ENCODE results near the gene HTR6.

The HTR6 gene

GRCh38 chr1:19670787-19671186 lies 6.1 kb downstream of the HTR6 start:
- peaks cover 10% of the 10 kb centered on the region for H3K27me3 ChIP-seq (ENCODE audit: control insufficient read depth, insufficient read depth, low read length)
- no peak overlapping the region for H3K4me3 ChIP-seq (ENCODE audit: low read length)
- no peak overlapping the region for H3K9ac ChIP-seq (ENCODE audit: low read length)
- no peaks in the 10 kb centered on the region for H3K4me1 ChIP-seq (ENCODE audit: control insufficient read depth, insufficient read depth, low read length)
- H3K36me3 ChIP-seq (ENCODE audit: control insufficient read depth, insufficient read depth, low read length) = no peaks in the 10 kb centered on the region
- H3K27ac ChIP-seq (ENCODE audit: low read depth, low read length) = no peak overlapping the region

GRCh38 chr1:19672237-19672636 lies 7.6 kb downstream of the HTR6 start:
- Histone ChIP-seq H3K4me1 (ENCODE audit: control insufficient read depth, insufficient read depth, low read length) (no peaks in the 10 kb centered on the region), H3K27me3 (ENCODE audit: control insufficient read depth, insufficient read depth, low read length) (no peaks in the 10 kb centered on the region), H3K36me3 (ENCODE audit: control insufficient read depth, insufficient read depth, low read length) (no peaks in the 10 kb centered on the region), H3K4me3 (ENCODE audit: low read length) (no peak overlapping the region), H3K27ac (ENCODE audit: low read depth, low read length) (no peak overlapping the region), H3K9ac (ENCODE audit: low read length) (no peak overlapping the region)

DNA sequence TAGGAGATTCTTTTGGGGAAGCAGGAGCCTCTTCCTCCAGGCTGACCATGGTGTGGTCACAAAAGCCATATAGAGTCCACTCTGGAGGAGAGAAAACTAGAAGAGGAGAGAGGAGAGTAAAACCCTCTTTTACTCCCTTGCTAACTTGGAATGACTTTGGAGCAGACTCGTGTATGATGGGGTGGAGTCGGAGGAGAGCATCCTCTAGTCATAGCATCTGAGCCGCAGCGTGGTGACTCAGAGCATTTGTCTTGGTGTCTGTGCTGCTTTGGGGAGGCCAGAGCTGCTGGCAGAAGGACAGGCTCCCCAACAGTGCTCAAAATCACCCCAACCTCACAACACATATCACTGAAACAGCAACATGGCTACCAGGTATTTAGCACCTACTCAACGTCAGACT lies 11.1 kb downstream of the HTR6 start:
- Histone ChIP-seq H3K4me1 (ENCODE audit: control insufficient read depth, insufficient read depth, low read length) (no peaks in the 10 kb centered on the region), H3K36me3 (ENCODE audit: control insufficient read depth, insufficient read depth, low read length) (no peaks in the 10 kb centered on the region), H3K27me3 (ENCODE audit: control insufficient read depth, insufficient read depth, low read length) (no peaks in the 10 kb centered on the region), H3K9ac (ENCODE audit: low read length) (no peak overlapping the region), H3K27ac (ENCODE audit: low read depth, low read length) (no peak overlapping the region), H3K4me3 (ENCODE audit: low read length) (no peak overlapping the region)

GRCh38 chr1:19676438-19676922 lies 11.8 kb downstream of the HTR6 start:
- H3K36me3 ChIP-seq (ENCODE audit: control insufficient read depth, insufficient read depth, low read length) = no peaks in the 10 kb centered on the region
- H3K27me3 ChIP-seq (ENCODE audit: control insufficient read depth, insufficient read depth, low read length) = no peaks in the 10 kb centered on the region
- no peaks in the 10 kb centered on the region for H3K4me1 ChIP-seq (ENCODE audit: control insufficient read depth, insufficient read depth, low read length)
- H3K27ac ChIP-seq (ENCODE audit: low read depth, low read length) = no peak overlapping the region
- no peak overlapping the region for H3K4me3 ChIP-seq (ENCODE audit: low read length)
- H3K9ac ChIP-seq (ENCODE audit: low read length) = no peak overlapping the region

DNA sequence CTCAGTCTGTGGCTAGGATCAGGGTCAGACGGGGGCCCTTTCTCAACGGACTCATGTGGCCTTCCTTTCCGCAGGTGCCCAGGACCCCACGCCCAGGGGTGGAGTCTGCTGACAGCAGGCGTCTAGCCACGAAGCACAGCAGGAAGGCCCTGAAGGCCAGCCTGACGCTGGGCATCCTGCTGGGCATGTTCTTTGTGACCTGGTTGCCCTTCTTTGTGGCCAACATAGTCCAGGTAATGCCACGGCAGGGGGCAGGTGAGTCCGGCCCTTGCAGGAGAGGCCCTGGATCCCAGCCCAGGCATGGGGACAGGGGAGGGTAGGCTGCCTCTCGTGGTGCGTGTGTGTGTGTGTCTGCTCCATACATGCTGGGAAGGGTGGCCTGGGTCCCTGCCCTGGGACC lies 13.8 kb downstream of the HTR6 start:
- no peak overlapping the region for H3K27ac ChIP-seq (ENCODE audit: low read depth, low read length)
- no peak overlapping the region for H3K9ac ChIP-seq (ENCODE audit: low read length)
- no peak overlapping the region for H3K4me3 ChIP-seq (ENCODE audit: low read length)
- no peaks in the 10 kb centered on the region for H3K4me1 ChIP-seq (ENCODE audit: control insufficient read depth, insufficient read depth, low read length)
- H3K27me3 ChIP-seq (ENCODE audit: control insufficient read depth, insufficient read depth, low read length) = no peaks in the 10 kb centered on the region
- H3K36me3 ChIP-seq (ENCODE audit: control insufficient read depth, insufficient read depth, low read length) = peaks cover 4% of the 10 kb centered on the region

DNA sequence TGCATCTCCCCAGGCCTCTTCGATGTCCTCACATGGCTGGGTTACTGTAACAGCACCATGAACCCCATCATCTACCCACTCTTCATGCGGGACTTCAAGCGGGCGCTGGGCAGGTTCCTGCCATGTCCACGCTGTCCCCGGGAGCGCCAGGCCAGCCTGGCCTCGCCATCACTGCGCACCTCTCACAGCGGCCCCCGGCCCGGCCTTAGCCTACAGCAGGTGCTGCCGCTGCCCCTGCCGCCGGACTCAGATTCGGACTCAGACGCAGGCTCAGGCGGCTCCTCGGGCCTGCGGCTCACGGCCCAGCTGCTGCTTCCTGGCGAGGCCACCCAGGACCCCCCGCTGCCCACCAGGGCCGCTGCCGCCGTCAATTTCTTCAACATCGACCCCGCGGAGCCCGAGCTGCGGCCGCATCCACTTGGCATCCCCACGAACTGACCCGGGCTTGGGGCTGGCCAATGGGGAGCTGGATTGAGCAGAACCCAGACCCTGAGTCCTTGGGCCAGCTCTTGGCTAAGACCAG lies 14.3 kb downstream of the HTR6 start:
- H3K27ac ChIP-seq (ENCODE audit: low read depth, low read length) = no peak overlapping the region

DNA sequence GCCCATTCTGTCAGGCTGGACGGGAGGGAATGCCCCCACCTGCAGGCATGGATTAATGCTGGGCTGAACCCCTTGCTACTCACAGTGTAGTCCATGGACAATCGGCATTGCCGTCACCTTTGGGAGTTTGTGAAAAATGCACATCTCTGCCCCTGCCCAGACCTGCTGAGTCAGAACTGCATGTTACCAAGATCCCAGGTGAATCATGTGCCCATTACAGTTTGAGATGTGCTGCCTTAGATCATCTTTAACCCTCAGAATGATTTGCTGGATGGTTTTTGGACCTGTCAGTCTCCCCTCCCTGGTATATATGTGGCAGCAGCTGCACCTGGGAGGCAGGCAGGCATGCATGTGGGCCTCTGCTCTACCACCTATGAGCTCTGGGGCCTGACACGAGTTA lies 15.0 kb downstream of the HTR6 start:
- no peaks in the 10 kb centered on the region for H3K4me1 ChIP-seq (ENCODE audit: control insufficient read depth, insufficient read depth, low read length)
- no peak overlapping the region for H3K27ac ChIP-seq (ENCODE audit: low read depth, low read length)
- H3K4me3 ChIP-seq (ENCODE audit: low read length) = no peak overlapping the region
- H3K36me3 ChIP-seq (ENCODE audit: control insufficient read depth, insufficient read depth, low read length) = peaks cover 7% of the 10 kb centered on the region
- H3K9ac ChIP-seq (ENCODE audit: low read length) = no peak overlapping the region
- H3K27me3 ChIP-seq (ENCODE audit: control insufficient read depth, insufficient read depth, low read length) = no peaks in the 10 kb centered on the region

More for the DNA sequence above, 14.3 kb downstream of the HTR6 start:
- Histone ChIP-seq H3K36me3 (ENCODE audit: control insufficient read depth, insufficient read depth, low read length) (peaks cover 4% of the 10 kb centered on the region), H3K4me1 (ENCODE audit: control insufficient read depth, insufficient read depth, low read length) (no peaks in the 10 kb centered on the region), H3K4me3 (ENCODE audit: low read length) (no peak overlapping the region), H3K27me3 (ENCODE audit: control insufficient read depth, insufficient read depth, low read length) (no peaks in the 10 kb centered on the region), H3K9ac (ENCODE audit: low read length) (no peak overlapping the region)

- Histone ChIP-seq H3K27me3 (ENCODE audit: control insufficient read depth, insufficient read depth, low read length) (no peaks in the 10 kb centered on the region), H3K36me3 (ENCODE audit: control insufficient read depth, insufficient read depth, low read length) (peaks cover 9% of the 10 kb centered on the region), H3K4me3 (ENCODE audit: low read length) (no peak overlapping the region), H3K9ac (ENCODE audit: low read length) (no peak overlapping the region), H3K27ac (ENCODE audit: low read depth, low read length) (no peak overlapping the region), H3K4me1 (ENCODE audit: control insufficient read depth, insufficient read depth, low read length) (no peaks in the 10 kb centered on the region)
Observed at GRCh38 chr1:19680644-19681043, 16.0 kb downstream of the HTR6 start.

- H3K9ac ChIP-seq (ENCODE audit: low read length) = no peak overlapping the region
- H3K36me3 ChIP-seq (ENCODE audit: control insufficient read depth, insufficient read depth, low read length) = peaks cover 10% of the 10 kb centered on the region
- H3K27ac ChIP-seq (ENCODE audit: low read depth, low read length) = no peak overlapping the region
Observed at GRCh38 chr1:19682257-19682656, 17.6 kb downstream of the HTR6 start.

DNA sequence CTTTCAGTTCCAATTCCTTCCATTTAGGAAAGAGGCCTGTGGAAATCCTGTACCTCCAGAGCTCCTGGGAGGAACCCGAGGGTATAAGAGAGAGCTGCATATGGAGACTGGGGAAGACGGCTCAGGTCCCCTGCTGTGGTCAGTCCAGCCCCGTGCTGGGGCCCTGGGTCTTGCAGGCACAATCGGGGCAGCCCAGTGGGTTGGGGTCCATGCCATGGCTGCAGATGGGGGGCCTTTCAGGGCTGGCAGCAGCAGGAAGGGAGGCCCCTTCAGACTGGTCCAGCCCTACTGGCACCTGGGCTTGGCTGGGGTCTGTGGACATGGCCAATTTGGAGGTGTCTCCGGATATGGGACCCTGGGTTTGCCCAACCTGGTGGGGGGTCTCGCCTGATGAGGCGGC lies 18.2 kb downstream of the HTR6 start:
- H3K4me1 ChIP-seq (ENCODE audit: control insufficient read depth, insufficient read depth, low read length) = no peaks in the 10 kb centered on the region
- H3K9ac ChIP-seq (ENCODE audit: low read length) = no peak overlapping the region
- no peak overlapping the region for H3K4me3 ChIP-seq (ENCODE audit: low read length)
- peaks cover 16% of the 10 kb centered on the region for H3K36me3 ChIP-seq (ENCODE audit: control insufficient read depth, insufficient read depth, low read length)
- no peaks in the 10 kb centered on the region for H3K27me3 ChIP-seq (ENCODE audit: control insufficient read depth, insufficient read depth, low read length)
- H3K27ac ChIP-seq (ENCODE audit: low read depth, low read length) = no peak overlapping the region

More at GRCh38 chr1:19682257-19682656, 17.6 kb downstream of the HTR6 start:
- H3K4me1 ChIP-seq (ENCODE audit: control insufficient read depth, insufficient read depth, low read length) = no peaks in the 10 kb centered on the region
- H3K27me3 ChIP-seq (ENCODE audit: control insufficient read depth, insufficient read depth, low read length) = no peaks in the 10 kb centered on the region
- H3K4me3 ChIP-seq (ENCODE audit: low read length) = no peak overlapping the region

DNA sequence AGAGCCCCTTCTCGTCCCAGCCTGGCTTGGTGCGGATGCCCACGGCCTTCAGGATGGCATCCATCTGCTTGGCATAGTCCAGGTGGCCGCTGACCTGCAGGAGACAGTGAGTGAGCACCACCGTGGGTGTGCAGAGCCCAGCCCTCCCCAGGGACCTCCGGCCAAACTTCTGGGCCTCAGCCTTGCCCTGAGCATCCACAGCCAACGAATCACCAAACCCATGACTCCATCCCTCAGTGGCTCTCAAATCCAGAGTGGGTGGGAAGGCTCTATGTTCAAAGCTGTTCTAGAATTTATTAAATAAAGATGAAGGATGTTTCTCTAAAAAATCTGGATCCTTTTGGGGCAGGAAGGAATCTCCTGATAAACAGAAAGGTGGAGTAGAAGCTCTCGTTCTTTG lies 18.7 kb downstream of the HTR6 start:
- H3K9ac ChIP-seq (ENCODE audit: low read length) = no peak overlapping the region
- H3K4me1 ChIP-seq (ENCODE audit: control insufficient read depth, insufficient read depth, low read length) = no peaks in the 10 kb centered on the region
- H3K27me3 ChIP-seq (ENCODE audit: control insufficient read depth, insufficient read depth, low read length) = no peaks in the 10 kb centered on the region
- H3K27ac ChIP-seq (ENCODE audit: low read depth, low read length) = no peak overlapping the region
- peaks cover 17% of the 10 kb centered on the region for H3K36me3 ChIP-seq (ENCODE audit: control insufficient read depth, insufficient read depth, low read length)
- no peak overlapping the region for H3K4me3 ChIP-seq (ENCODE audit: low read length)

- H3K4me1 ChIP-seq (ENCODE audit: control insufficient read depth, insufficient read depth, low read length) = no peaks in the 10 kb centered on the region
- no peak overlapping the region for H3K9ac ChIP-seq (ENCODE audit: low read length)
- no peaks in the 10 kb centered on the region for H3K27me3 ChIP-seq (ENCODE audit: control insufficient read depth, insufficient read depth, low read length)
- no peak overlapping the region for H3K27ac ChIP-seq (ENCODE audit: low read depth, low read length)
- H3K4me3 ChIP-seq (ENCODE audit: low read length) = no peak overlapping the region
- H3K36me3 ChIP-seq (ENCODE audit: control insufficient read depth, insufficient read depth, low read length) = peaks cover 17% of the 10 kb centered on the region
Observed at GRCh38 chr1:19684677-19685076, 20.0 kb downstream of the HTR6 start.

DNA sequence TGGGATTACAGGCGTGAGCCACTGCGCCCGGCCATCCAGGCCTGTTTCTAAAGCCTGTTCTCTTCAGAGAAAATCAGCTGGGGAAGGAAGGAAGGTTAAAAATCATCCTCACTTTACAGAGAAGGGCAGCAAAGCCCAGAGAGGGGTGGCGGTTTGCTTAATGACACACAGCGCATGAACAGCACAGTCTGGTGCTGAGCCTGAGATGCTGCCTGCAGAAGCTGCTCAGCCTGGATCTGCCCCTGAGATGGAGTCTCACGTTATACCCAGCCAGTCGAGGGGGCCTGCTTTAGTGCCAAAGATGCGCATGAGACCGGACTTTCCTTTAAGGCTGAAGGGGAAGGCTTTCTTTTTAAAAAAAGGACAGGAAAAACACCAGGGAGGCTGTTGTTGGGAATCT lies 21.3 kb downstream of the HTR6 start:
- Histone ChIP-seq H3K4me1 (ENCODE audit: control insufficient read depth, insufficient read depth, low read length) (no peaks in the 10 kb centered on the region), H3K27me3 (ENCODE audit: control insufficient read depth, insufficient read depth, low read length) (no peaks in the 10 kb centered on the region), H3K9ac (ENCODE audit: low read length) (no peak overlapping the region), H3K36me3 (ENCODE audit: control insufficient read depth, insufficient read depth, low read length) (peaks cover 20% of the 10 kb centered on the region), H3K4me3 (ENCODE audit: low read length) (no peak overlapping the region), H3K27ac (ENCODE audit: low read depth, low read length) (no peak overlapping the region)

Data from rectal smooth muscle tissue (tissue), 1 donor.